NCI-H146 (cell line): Measurements from ENCODE around the gene FEN1.

ENCODE experiments used
- DNase-seq: peaks from one replicate; lab custom pipeline; 2025; lab: John Stamatoyannopoulos, UW

The FEN1 gene

DNA sequence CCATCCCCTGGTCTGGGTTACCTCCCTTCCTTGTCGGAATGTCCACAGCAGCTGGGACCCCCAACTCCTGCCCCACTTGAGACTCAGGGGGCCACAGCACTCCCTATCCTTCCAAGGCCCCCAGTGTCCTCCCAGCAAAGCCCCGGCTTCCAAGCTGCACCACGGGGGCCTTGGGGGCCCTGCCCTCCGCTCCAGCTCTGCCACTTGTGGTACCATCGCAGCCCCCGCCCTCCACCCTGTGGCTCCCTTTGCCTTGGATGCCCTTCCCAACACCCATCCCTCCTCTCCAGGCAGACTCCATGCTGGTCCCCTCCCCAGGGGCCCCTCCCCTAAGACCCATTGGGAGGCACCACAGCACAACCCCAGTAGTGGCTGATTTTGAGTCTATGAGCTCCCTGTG lies 17.6 kb upstream of the FEN1 start:
- DNase-seq, result no peak

DNA sequence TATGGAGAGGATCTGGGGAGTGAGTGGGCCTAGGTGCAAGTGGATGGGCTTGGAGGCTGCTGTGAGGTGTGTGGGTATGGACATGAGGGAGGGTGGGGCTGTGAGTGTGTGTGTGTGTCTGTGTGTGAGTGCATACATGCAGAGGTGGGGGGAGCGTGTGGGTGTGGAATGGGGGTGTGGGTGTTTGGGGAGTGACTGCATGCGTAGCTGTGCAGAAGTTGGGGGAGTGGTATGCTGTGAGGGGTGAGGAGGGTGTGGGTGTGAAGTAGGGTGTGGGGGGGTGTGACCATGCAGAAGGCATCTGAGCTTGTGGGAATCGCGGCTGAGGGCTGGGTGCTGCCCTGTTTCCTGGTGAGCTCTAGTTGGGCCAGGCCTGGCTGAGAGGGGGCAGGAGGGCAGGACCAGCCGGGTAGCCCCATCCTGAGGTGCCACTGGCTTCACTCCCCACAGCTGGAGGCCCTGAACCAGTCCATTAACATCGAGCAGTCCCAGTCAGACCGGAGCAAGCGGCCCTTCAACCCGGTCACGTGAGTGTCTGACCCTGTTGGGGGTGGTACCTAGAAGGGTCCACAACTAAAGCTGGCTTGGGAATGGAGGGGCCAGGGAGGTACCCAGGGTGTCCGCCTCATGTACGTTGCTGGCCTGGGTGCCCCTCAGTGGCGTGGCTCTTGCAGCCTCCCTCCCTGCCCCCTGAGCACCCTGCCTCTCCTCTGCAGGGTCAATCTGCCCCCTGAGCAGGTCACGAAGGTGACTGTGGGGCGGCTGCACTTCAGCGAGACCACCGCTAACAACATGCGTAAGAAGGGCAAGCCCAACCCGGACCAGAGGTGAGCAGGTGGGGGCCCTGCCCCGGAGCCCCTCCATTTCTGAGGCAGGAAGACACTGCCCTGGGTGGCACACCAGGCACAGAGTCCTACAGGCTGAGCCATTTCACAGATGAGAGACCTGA lies 16.8 kb upstream of the FEN1 start:
- DNase-seq, result no peak

DNA sequence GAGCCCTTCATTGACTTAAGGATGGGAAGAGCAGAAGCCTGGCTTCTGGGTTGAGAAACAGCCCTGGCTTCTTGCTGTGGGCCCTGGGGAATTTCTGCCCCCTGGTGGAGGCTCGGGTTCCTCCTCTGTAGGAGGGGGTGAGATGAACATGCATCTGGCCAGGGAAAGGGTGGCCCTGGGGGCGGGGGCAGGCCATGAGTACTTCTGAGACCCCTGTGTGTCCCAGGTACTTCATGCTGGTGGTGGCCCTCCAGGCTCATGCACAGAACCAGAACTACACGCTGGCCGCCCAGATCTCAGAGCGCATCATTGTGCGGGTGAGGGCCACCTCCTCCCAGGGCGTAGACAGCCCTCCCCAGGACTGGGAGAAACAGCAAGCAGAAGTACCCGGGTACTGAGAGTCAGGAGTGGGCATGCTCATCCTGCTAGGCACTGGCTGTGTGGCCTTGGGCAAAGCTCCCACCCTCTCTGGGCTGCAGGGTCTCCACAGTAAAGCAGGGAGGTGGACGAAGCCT lies 16.1 kb upstream of the FEN1 start:
- DNase-seq, result peak; percentile 33

DNA sequence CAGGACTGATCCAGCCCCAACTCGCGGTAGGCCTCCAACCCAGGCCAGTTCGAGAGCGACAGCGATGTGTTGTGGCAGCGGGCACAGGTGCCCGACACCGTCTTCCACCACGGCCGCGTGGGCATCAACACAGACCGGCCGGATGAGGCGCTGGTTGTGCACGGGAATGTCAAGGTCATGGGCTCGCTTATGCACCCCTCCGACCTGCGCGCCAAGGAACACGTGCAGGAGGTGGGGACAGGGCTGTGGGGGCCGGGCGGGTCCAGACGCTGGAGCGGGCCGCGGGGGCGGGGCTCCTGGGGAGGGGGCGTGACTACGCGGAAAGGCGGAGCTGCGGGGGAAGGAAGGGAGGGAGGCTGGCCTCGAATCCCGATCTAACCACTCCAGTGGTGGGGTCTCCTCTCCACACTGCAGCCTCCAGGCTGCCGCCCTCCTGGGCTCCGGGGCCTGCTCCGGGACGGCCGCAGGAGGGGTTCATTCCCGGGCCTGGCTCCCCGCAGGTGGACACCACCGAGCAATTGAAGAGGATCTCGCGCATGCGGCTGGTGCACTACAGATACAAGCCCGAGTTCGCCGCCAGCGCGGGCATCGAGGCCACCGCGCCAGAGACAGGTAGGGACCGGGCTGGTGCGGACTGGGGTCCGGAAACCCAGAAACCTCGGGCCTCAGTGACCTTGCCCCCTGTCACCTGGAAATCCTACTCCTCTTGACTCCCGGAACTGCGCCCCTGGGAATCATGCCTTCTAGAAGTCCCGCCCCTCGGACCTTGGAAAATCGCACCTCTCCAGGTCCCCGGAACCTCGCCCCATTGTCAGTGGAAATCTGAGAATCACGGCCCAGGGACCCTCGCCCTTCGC lies 15.2 kb upstream of the FEN1 start:
- DNase-seq, result no peak

DNA sequence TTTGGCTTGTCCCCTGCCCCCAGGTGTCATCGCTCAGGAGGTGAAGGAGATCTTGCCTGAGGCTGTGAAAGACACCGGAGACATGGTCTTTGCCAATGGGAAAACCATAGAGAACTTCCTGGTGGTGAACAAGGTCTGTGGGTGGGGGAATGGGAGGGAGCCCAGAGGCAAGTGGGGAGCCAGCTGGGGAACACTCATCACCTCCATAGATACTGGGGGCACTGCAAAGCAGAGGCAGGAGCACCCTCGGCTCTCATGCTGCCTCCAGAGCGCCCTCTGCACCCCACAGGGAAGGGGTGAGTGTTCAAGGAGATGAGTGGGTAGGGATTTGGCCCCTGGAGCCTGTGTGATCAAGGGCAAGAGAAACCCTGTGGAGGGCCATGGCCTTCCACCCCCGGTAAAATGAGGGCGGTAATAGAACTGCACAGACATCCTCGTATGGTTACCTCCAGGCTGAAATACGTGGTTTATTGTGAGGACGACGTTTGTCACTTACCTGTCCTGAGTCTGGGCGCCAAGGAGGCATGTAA lies 14.3 kb upstream of the FEN1 start:
- no peak for DNase-seq

DNA sequence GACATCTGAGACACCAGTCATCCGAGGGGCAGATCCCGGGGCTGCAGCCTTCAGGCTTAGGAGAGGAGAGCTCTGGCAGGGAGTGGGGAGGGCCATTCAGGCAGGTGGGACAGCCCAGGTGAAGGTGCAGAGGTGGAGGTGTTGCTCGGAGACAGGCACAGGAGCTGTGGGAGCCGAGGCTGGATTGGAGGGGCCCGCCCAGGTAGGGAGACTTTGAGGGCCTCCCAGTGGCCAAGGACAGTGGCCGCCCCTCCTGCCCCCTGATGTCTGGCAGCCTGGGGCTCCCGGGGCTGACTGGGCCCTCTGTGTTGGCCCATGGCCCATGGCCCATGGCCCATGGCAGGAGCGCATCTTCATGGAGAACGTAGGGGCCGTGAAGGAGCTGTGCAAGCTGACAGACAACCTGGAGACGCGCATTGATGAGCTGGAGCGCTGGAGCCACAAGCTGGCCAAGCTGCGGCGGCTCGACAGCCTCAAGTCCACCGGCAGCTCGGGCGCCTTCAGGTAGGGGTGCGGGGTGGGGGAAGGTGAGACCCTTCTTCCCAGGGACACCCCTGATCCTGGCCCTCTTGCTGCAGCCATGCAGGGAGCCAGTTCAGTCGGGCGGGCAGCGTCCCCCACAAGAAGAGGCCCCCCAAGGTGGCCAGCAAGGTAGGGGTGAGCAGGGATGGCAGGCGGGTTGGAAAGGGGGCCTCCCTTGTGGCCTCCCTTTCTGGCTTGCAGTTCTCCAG lies 13.6 kb upstream of the FEN1 start:
- no peak for DNase-seq

DNA sequence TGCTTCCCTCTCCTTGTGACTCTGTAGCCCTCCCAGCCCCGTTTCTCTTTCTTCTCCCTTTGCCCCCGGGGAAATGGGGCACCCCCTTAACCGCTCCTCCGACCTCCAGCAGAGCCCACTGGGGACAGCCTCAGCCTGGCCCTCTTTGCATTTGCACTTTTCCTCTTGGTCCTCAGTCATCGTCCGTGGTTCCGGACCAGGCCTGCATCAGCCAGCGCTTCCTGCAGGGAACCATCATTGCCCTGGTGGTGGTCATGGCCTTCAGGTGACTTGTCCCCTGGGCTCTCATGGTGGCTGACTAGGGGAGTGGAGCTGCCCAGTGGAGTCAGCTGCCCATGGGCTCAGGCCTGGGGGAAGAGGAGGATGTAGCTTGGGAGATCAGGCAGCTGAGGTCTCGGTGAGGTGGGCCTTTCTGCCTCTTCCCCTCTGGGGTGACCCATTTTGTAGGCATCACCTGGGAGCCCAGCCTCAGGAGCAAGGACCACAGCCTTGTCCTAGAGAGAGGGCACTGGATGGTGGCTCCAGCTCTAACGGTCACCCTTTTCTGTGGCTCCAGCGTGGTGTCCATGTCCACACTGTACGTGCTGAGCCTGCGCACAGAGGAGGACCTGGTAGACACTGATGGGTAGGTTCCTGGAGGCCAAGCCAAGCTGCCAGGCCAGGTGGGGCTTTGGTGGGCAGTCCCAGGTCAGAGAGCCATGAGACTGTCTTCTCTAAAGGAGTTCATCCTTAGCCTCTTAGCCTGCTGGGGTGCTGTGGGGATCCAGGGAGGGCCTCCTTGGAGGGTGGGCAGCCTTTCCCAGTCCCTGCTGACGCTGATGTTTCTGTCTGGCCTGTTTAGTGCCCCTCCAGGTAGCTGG lies 12.8 kb upstream of the FEN1 start:
- no peak for DNase-seq

DNA sequence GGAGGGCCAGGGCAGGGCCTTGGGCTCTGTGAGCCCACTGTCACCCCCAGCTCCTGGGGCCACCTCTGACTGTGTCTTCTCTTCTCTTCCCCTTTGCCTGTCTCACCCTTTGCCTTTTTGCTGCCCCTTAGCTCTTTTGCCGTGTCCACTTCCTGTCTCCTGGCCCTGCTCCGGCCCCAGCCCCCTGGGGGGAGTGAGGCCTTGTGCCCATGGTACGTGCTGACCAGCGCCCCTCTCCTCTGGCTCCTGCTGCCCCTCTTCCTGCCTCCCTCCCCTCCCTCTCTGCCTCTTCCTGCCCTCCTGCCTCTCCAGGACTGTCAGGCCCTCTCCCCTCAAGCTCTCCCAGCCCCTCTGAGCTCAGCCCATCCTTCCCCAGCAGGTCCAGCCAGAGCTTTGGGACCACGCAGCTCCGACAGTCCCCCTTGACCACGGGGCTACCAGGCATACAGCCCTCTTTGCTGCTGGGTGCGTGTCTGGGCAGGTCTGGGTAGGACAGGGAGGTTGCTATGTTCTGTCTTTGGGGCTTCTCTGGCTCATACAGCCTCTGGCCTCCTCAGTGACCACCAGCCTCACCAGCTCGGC lies 12.0 kb upstream of the FEN1 start:
- DNase-seq, result no peak

DNA sequence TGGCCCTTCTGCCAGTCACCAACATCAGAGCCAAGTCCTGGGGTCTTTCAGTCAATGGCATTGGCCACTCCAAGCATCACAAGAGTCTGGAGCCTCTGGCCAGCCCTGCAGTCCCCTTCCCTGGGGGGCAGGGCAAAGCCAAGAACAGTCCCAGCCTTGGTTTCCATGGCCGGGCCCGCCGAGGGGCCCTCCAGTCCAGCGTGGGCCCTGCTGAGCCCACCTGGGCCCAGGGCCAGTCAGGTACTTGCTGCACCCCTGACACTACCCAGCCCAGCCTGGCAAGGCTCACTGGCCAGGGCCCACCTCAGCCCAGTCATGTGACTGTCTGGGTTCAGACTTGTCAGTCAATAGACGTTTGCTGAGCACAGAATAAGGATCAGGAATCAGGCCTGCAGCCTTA lies 11.1 kb upstream of the FEN1 start:
- DNase-seq, result no peak

DNA sequence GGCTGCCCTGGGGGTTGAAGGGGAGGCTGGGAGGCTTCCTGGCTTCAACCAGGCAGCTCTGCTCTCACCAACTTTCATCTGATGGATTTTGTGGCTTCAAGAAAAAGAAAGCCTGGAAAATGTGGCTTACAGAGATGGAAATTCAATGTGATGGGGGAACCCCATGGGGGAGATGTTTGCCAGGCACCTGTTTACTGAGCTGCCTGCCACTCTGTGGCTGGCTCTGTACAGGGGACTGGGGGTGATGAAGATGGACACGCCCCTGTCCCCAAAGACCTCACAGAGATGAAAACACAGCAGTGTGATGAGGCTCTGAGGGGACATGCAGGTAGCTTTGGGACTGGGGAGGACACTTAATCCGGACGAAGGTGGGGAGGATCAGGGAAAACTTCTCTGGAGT lies 10.4 kb upstream of the FEN1 start:
- no peak for DNase-seq

DNA sequence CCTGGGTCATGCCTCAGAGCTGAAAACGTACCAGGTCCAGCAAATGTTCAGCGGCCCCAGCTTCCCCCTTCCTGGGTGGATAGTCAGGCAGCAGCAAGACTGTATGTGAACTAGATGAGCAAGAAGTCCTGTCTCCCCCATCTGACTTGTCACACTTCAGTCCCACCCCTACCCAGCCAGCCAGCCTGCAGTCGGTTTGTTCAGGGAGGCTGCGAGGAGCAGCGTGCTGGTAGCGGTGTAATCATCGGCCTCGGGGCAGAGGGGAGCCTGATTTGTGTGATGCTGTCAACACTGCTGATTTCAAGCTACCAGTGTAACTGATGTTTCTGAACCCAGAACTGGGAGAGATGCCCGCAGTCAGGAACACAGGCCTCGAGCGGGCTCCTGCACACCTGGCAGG lies 9.9 kb upstream of the FEN1 start:
- no peak for DNase-seq

DNA sequence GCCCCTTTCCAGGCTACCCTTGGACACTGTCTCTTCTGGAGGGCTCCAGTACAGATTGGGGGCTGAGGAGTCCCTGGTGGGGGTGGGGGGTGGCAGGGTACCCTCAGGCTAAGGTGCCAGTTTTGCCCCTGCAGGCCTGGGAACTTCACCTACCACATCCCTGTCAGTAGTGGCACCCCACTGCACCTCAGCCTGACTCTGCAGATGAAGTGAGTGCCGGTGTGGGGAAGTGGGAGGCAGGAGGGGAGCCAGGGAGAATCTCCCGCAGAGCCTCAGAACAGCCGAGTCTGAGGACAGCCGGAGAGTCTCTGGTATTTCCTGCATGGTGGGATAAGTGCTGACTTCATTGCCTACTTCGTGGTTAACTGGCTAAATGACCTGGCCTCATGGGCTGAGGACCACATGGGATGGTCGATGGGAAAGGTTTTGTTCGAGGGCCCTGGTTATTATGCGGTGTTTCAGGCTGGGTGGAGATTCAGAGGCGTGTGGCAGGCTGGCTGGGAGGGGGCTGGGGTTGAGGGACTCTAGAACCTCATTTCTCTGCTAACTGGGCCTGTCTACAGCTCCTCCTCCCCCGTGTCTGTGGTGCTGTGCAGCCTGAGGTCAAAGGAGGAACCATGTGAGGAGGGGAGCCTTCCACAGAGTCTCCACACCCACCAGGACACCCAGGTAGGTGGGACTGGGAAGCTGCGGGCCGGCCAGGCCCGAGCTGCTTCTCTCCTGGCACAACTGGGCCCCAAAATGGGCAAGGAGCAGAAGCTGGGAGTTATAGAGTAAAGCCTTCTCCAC lies 8.8 kb upstream of the FEN1 start:
- DNase-seq, result no peak

DNA sequence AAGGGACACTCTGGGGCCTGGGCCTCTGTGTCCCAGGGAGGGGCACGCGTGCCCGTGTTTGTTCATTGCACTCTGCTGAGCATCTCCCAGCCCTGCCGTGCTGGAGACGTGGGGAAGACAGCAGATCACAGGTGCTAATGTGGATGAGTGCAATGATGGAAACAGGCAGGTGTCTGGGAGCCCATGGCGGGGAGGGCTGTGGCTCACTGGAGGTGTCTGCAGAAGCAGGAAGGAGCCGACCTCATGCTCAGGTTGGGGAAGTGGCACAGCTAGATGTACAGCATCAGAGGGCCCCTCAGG lies 8.3 kb upstream of the FEN1 start:
- no peak for DNase-seq

DNA sequence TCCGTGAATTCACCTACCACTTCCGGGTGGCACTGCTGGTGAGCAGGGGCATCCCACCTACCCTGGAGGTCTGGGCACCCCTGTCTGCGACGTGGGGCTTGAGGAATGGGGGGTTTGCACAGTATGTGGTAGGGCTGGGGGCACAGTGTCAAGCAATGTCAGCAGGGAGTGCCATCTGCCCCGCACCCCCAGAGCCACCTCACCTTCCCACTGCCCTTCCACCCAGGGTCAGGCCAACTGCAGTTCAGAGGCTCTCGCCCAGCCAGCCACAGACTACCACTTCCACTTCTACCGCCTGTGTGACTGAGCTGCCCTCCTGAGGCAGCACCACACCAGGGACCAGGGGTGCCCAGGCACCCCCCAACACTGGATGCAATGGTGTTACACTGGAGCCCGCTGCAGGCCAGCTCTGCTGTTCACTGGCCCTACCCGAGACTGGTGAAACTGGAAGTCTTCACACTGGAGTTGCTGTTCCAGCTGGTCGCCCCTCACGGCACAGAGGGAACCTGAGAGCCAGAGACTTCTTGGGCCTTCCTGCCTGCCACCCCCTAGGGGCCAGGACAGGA lies 6.8 kb upstream of the FEN1 start:
- no peak for DNase-seq

DNA sequence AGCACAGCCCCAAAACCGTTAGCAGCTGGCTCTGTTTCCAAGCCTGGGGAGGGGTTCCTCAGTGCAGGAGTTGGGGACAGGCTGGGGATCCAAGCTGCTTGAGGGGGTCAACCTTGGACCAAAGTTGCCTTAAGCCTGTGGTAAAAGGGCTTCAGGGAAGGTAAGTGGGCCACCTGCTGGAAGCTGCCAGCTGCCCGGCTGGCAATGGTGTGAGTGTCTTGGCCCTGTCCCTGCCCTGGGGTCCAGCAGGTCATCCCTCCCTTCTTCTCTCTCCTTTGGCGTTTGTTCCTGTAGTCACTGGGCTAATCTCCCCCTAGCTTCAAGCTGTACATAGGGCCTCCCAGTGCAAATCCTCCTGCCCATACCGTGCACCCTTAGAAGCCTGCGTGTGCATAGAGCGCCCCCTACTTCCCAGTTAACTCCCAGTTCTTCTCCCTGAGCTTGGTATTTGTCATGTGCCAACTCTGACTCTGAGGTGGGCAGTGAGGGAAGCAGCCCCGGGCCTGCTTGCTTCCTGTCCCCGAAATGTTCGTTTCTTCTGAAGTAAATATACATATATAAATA lies 4.7 kb upstream of the FEN1 start:
- DNase-seq, result peak; percentile 9

DNA sequence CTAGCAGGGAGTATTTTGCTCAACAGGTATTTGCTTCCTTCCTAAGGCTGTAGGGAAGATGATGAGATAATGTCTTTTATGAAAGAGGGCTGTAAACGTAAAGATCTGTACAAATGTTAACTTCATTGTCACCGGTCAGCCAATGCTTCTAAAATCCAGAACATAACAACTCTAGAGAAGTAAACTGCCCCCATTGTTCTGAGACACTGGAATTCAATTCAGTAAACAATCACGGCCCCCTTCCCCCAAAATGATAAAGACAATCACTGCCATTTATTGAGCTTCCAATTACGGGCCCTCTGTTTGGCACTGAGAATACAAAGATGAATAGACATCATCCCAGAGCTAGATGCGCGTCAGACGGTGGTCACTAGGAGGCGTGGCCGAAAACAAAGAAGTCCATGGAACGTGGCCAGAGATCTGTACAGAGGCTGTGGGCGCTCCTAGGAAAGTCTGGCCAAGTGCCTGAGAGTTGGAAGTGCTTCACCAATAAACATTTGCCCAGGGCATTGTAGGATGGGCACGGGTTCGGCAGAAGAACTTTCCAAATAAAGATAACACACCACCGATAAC lies 888 bp upstream of the FEN1 start:
- DNase-seq, result peak; percentile 81

DNA sequence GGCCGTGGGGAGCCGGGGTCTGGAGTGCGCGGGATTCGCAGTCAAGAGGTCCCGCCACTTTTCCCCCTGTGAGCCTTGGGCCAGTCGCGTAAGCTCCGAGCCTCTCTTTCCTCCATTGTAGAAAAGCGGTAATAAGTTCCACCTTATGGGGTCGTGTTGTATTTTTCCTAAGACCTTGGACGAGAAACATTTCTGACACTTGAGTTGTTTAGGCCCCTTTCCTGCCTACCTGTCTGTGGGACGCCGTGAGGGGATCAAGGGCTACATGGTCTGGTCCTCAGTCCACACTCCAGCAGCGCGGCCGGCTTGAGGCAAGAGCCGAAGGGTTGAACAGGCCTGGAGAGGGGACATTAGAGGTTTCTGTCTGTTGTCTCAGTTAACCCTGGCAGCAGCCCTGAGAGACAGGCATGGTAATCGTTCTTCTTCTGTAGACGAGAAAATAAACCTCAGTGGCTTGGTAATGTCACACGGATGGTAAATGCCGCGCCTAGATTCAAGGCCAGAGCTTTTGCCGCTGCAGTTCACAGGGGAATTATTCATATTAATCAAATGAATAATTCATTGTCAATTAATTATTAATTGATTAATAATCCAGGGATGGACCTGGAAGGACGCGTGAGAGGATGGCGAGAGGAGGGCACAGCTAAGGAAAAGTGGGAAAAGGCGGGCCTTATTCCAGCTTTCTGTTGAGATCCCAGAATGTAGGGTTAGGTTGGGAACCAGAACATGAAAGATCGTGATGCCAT lies 545 bp downstream of the FEN1 start:
- DNase-seq, result peak; percentile 34

DNA sequence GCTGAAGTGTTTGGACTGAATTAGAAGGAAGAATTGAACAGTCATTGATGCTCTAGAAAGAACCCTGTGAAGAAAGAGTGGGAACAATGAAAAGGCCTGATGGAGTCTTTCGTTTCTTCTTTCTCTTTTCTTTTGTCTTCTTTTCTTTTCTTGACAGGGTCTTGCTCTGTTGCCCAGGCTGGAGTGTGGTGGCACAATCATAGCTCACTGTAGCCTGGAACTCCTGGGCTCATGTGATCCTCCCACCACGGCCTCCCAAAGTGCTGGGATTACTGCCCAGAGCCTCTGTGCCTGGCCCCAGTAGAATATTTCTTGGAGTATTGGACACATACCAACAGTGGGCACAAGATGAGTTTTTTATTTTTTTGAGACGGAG lies 1.1 kb downstream of the FEN1 start:
- no peak for DNase-seq
